Measurements from ENCODE around the gene ANP32A. TPM values are rescaled to one million over a fixed set of nuclear protein-coding genes. Genes with fewer than 3 reads are reported as not detected.

Gene ANP32A
- total and polyA plus RNA-seq, 8 donors: 111 to 346 (median 298) TPM

- Histone ChIP-seq H3K27me3 (no peaks in the 10 kb centered on the region), H3K4me1 (peaks cover 0 to 3% of the 10 kb centered on the region in 2 donors), H3K36me3 (no peaks in the 10 kb centered on the region), H3K27ac (peak overlapping the region in 1 of 2 donors; percentile 78), H3K4me3 (no peak overlapping the region), H3K9me3 (no peaks in the 10 kb centered on the region)
- TF ChIP-seq CTCF (IDR thresholded peaks at IDR 0.05): no peak
- no peak for DNase-seq
- intact Hi-C loops (cut with DNase I): no loop called here
- ATAC-seq: no peak
Measured at GRCh38 chr15:68755731-68756130, 65.0 kb downstream of the ANP32A start.

DNA sequence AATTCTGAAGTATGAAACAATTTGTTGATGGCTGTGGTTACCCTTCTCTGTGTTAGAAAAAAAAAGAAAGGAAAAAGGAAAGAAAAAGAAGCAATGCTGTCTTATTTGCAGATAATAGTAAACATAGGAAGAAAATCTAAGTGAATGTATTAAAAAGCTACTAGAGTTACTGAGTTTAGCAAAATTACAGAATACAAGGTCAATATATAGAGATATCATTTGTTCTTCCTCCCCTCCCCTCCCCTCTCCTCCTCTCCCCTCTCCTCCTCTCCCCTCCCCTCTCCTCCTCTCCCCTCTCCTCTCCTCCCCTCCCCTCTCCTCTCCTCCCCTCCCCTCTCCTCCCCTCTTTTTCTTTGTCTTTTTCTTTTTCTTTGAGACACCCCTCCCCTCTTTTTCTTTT, 69.1 kb downstream of the ANP32A start:
- no peak for TF ChIP-seq CTCF (IDR thresholded peaks at IDR 0.05)
- no peak for DNase-seq
- ATAC-seq: no peak
- Histone ChIP-seq H3K4me1 (peaks cover 0 to 3% of the 10 kb centered on the region in 2 donors), H3K36me3 (no peaks in the 10 kb centered on the region), H3K27ac (no peak overlapping the region), H3K4me3 (no peak overlapping the region), H3K27me3 (no peaks in the 10 kb centered on the region), H3K9me3 (peaks cover 0 to 5% of the 10 kb centered on the region in 2 donors)
- intact Hi-C loops (cut with DNase I): no loop called here

DNA sequence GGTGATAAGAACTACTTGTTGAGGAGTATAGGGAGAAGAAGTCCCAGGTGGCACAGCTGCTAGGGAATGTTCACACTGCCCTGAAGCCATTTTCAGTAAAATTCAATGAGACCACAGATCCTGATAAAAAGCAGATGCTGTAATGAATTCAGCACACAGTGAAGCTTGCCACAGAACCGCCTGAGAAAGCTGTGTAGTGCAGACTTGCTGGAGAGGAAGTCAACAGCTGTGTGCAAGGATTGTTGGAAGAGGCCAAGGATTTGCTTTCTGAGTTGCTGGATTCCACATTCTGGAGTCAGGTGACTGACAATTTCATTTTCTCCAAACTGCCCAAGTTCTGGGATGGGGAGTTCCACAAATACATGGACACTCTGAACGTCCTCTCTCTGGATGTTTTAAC, 70.9 kb downstream of the ANP32A start:
- ATAC-seq: no peak

DNA sequence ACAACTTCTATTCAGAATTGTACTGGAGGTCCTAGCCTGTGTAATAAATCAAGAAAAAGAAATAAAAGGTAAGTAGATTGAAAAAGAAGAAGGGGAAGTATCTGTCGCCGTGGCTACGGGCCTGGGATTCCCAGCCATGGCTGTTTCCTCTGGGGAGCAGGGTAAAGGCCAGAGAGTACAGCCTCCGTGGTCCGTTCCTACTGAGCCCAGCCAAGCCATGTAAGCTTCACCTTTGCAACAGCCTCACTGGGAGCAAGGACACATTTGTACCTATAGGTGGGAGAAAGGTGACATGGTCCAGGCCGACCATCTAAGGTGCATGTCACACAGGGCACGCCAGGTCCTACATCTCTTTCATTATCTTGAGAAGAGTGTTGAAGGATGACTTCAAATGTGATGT, 71.3 kb downstream of the ANP32A start:
- Histone ChIP-seq H3K4me1 (no peaks in the 10 kb centered on the region), H3K4me3 (no peak overlapping the region), H3K9me3 (peaks cover 0 to 5% of the 10 kb centered on the region in 2 donors), H3K27me3 (no peaks in the 10 kb centered on the region), H3K27ac (no peak overlapping the region), H3K36me3 (no peaks in the 10 kb centered on the region)
- intact Hi-C loops (cut with DNase I): no loop called here
- ATAC-seq (no peak), DNase-seq (no peak)
- no peak for TF ChIP-seq CTCF (IDR thresholded peaks at IDR 0.05)

More for the DNA sequence above, 70.9 kb downstream of the ANP32A start:
- TF ChIP-seq CTCF (IDR thresholded peaks at IDR 0.05): no peak
- Histone ChIP-seq H3K4me3 (no peak overlapping the region), H3K27ac (no peak overlapping the region), H3K27me3 (no peaks in the 10 kb centered on the region), H3K36me3 (no peaks in the 10 kb centered on the region), H3K9me3 (peaks cover 0 to 5% of the 10 kb centered on the region in 2 donors), H3K4me1 (no peaks in the 10 kb centered on the region)
- DNase-seq: no peak
- intact Hi-C loops (cut with DNase I): no loop called here

- Histone ChIP-seq H3K4me1 (peaks cover 0 to 6% of the 10 kb centered on the region in 2 donors), H3K4me3 (no peak overlapping the region), H3K9me3 (no peaks in the 10 kb centered on the region), H3K36me3 (no peaks in the 10 kb centered on the region), H3K27me3 (no peaks in the 10 kb centered on the region), H3K27ac (no peak overlapping the region)
- TF ChIP-seq CTCF (IDR thresholded peaks at IDR 0.05): no peak
- intact Hi-C loops (cut with DNase I): no loop called here
- DNase-seq (no peak), ATAC-seq (no peak)
Measured at GRCh38 chr15:68743256-68743655, 77.4 kb downstream of the ANP32A start.

Data from left lung (tissue), 10 donors.